ENCODE data around the gene CACNA1C.

- TF ChIP-seq CTCF (conservative IDR thresholded peaks at IDR 0.05), result no peak
- no peak for TF ChIP-seq EZH2 (IDR thresholded peaks at IDR 0.05; ENCODE audit: low read depth)
These were observed 404.6 kb downstream of the CACNA1C start for GRCh38 chr12:2457215-2457932.

Measured in PC-9 (cell line).